GM18499 (cell line): Measurements from ENCODE around the gene AUP1.

Source experiments
- ATAC-seq: cut with Tn5 transposase; IDR thresholded peaks from one replicate; pipeline ENCODE4 v1.9.1; 2021; ENCODE audit warnings: moderate number of reproducible peaks; ENCODE audit not compliant: insufficient read depth, unreplicated experiment

The AUP1 gene

GRCh38 chr2:74558284-74559230, 29.1 kb upstream of the AUP1 start:
- no peak for ATAC-seq

DNA sequence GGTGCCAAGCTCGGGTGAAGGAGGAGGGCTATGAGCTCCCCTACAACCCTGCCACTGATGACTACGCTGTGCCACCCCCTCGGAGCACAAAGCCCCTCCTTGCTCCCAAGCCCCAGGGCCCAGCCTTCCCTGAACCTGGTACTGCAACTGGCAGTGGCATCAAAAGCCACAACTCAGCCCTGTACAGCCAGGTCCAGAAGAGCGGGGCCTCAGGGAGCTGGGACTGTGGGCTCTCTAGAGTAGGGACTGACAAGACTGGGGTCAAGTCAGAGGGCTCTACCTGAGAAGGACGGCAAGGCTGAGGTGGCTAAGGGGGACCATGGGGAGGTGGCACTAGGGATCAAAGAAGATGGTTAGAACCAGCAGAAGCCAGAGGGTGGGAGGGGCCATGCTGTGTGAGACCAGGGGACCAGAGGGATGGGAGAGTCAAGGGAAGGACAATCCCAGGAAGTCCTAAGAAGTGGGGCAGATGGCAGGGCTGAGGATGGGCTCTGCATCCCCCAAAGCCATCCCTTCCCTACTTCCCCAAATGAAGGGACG, 27.4 kb upstream of the AUP1 start:
- no peak for ATAC-seq

DNA sequence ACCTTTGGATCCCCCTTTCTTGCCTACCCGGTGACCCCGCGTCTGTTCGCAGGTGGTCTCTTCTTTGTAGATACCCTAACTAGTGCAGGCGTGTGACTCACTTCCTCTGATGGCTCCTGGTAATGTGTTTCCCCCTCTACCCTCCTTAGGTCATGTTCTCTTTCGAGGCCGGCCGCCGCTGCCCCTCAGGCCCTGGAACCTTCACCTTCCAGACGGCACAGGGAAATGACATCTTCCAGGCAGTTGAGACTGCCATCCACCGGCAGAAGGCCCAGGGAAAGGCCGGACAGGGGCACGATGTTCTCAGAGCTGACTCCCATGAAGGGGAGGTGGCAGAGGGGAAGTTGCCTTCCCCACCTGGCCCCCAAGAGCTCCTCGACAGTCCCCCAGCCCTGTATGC, 26.7 kb upstream of the AUP1 start:
- no peak for ATAC-seq

- ATAC-seq = no peak
These were observed 26.2 kb upstream of the AUP1 start for GRCh38 chr2:74555610-74556103.

DNA sequence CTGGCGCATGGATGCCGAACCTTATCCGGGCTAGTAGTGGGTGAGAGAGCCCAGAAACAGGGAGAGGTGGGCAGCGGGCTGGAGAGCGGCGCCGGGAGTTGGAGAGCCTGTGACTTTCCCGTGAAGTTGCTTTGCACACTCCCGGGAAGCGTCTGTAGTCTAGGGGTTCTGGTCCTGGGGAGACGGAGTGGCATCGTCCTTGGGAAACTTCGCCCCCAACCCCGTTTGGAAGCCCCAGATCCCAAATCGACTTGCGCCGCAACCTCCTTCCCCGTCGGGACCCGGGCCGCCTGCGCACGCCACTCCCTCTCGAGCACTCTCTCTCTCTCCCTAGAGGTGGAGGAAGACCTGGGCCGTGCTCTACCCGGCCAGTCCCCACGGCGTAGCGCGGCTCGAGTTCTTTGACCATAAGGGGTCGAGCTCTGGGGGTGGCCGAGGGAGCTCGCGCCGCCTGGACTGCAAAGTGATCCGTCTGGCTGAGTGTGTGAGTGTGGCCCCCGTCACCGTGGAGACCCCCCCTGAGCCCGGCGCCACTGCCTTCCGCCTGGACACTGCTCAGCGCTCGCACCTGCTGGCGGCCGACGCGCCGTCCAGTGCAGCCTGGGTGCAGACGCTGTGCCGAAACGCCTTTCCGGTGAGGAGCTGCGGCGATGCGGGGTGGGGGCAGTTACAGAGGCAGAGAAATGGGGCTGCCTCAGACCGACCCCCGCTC, 25.5 kb upstream of the AUP1 start:
- ATAC-seq = no peak

- no peak for ATAC-seq
These were observed 24.6 kb upstream of the AUP1 start, which contains the start of the genes DOK1 and LOXL3 for GRCh38 chr2:74553892-74554819. Gene DOK1 (plus strand): TSS chr2:74554720. CDS start chr2:74554755, 35 bp downstream. Gene LOXL3 (minus strand): TSS chr2:74553942. CDS start chr2:74552634, 1,308 bp downstream.

DNA sequence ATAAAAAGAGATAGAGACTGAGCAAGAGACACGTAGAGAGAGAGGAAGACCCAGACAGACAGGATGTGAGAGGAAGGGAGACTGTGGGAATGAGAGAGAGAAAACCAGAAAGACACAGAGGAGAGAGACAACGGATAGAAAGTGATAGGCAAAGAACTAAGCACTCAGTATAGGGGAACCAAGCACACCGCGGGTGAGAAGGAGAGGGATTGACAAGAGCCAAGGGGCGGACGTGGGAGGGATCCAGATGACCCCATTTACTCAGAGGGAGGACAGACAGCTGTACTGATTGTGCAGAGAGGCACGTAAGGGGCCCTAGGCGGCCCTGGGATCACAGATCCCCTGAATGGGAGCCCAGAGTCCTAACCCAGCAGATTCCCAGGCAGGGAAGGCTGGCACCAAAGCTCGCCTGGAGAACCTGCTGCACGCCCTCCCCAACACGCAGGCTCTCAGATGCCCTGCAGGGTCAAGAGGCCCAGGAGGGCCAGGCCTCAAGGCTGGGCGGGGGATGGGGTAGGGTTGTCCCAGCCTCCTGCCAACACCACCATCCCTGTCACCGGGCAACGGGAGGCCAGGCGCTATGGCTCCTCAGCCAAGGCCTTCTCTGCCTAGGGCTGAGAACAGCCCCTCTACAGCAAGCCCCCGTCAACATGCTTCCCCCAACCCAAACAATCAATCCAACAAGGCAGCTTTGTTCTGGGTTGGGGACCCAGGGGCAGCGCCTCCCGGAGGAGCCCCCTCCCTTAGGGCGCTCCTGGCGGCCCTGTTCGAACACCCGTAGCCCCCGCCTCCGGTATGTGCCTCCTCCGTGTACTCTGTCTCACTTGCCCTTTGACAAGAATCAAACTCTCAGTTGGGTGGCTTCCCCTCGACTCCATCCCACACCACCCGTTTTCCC, 23.7 kb upstream of the AUP1 start:
- ATAC-seq = peak; percentile 10

DNA sequence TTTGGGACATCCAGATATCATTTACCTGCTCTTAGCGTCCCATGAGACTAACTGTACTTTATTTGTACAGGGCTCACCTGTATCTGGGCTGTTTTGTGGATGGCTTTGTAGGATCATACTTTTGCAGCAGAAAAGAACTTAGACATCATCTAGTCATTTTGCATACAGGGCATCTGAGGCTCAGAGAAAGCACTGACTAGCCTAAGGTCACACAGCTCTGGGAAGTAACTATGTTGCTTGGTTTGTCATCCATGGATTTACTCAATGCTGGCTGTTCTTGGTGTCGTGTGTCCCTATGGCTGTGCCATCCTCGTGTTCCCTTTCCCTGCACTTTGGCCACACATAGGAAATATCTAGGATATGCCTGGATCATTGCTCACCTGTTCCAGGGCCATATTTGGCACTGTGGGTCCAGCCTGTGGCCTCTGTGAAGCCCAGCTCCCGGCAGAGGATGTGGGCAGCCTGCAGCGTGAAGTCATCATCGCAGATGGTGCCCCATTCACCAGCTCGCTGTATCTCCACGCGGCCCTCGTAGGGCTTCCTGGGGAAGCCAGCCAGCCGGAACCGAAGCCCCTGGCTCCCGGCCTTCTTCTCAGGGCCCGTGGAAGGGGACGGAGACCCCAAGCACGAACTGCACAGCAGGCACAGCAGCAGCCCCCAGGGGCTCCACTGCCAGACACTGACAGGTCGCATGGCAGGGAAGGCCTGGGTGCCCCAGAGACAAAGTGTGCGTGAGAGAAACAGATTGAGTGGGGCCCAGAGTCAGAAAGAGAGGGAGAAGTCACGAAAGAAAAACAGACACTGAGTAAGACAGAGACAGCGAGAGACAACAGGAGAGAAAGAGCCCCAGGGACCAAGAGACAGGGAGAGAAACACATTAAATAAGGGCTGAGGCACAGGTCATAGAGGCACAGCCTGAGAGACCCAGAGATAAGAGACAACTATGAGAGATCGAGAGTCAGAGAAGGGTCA, 22.7 kb upstream of the AUP1 start:
- peak; percentile 28 for ATAC-seq

GRCh38 chr2:74551530-74551929, 22.0 kb upstream of the AUP1 start:
- ATAC-seq = no peak

GRCh38 chr2:74550231-74550630, 20.7 kb upstream of the AUP1 start:
- ATAC-seq = no peak

GRCh38 chr2:74548900-74549826, 19.7 kb upstream of the AUP1 start:
- no peak for ATAC-seq

DNA sequence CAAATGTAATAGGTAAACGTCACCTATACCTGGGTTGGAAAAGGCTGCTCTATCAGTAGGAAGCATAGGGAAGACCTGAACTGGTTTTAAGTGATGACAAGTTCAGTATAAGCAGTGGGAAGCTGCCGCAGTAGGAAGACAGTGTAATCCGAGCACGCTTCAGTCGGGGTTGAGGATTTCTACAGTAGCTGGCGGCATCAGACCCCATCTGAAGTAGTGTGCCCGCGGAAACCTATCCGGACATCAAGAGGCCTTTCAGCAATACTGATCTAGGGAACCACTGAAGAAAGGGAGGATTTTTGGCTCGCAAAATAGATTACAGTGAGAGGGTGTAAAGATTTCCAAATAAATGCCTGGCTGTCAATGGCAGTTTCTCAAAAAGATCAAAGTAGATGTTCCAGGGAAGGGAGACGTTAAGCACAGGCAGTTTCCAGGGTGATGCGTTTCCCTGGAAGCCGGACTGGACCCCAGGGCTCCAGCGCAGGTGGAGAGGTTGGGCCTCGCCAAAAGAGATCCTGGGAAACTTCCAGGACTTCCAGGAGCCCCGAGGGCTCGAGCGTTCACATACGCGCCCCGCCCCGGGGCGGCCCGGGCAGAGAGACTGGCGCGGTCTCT, 18.9 kb upstream of the AUP1 start:
- no peak for ATAC-seq

DNA sequence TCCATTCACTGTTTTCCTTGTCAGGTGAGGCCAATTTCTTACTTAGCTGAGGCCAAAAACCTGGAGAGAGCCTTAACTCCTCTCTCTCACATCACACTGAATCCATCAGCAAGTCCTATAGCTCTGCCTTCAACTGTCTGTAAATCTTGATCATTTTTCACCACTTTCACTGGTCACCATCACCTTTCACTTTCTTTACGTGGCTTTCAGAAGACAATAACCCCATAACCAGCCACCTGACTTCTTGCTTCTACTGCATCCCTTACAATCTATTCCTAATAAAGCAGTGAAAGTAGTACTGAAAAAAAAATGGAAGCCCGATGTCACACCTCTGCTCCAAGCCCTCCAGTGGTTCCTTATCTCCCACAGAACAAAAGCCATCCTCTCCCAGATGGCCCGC, 16.5 kb upstream of the AUP1 start:
- ATAC-seq = no peak

DNA sequence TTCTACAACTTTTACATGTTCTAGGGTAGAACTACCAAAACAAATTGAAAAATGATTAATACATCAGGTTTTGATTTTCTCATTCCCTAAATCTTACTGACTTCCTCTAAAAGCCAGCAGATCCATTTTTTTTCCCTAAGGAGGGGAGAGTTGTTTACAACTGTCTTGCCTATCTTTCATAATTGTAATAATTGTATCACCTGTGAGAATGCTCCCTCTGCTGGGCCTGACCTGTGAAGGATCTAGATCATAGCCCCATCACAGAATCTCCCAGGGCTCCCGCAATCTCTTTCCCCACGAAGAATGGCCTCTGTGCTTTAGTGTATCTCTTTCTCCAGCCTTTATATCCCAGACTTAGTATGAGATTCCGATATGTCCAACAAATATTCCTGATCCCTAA, 15.1 kb upstream of the AUP1 start:
- no peak for ATAC-seq

- ATAC-seq = no peak
These were observed 13.5 kb upstream of the AUP1 start for GRCh38 chr2:74542978-74543377.

GRCh38 chr2:74540291-74540690, 10.8 kb upstream of the AUP1 start:
- no peak for ATAC-seq
